GM18951 (cell line): ENCODE data around the gene GABRB3.

Experiments used
- POLR2A ChIP-seq: IDR thresholded peaks from 4 replicates; pipeline ENCODE4 v1.6.1; 2011; ENCODE audit warnings: mild to moderate bottlenecking; ENCODE audit not compliant: insufficient read length, insufficient read depth; ENCODE audit errors: extremely low read depth
- in situ Hi-C: fragments of 300-500 bp; cut with MboI; formaldehyde crosslinking; loops from one replicate; pipeline ENCODE4 v1.12.0; 2022; ENCODE audit warnings: low sequenced_read_pairs, mixed read lengths, inconsistent platforms; ENCODE audit not compliant: unreplicated experiment

Gene GABRB3

DNA sequence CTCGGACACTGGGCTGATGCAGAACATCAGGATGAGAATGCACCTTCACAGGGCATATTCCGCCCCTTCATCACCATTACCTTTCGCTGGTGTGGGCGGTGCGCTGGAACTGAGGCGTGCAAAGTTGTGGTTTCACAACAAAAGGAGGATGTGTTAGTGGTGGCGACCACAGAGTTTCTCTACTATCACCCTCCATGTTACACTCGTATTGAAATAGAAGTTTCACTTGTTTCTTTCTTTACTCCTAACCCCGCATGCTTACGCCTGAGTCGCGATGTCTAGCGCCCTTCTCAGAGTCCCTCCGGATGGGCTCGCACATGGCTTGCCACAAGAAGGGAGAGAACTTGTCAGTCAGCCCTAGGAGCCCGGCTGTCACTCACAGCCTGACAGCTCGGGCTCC, 148.7 kb downstream of the GABRB3 start:
- TF ChIP-seq POLR2A = no peak
- in situ Hi-C loops = no loop called here

DNA sequence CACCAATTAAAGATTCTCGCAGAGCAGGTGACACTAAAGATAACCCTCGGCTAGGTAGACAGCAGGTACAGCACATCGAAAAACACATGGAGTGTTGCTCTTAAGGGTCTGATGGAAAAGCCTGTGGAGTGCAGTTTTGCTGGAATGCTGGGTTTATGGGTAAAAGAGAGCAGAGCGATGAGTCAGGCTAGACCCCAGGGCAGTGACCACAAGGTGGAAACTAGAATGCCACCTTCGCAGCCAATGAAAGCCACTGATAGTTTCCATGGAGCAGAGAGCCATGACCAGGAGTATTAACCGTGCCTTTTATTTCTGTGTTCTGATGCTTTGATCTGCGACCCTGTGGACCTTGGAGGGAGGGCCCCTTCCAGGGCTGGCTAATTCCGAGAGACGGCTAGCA, 149.8 kb downstream of the GABRB3 start:
- TF ChIP-seq POLR2A = no peak

DNA sequence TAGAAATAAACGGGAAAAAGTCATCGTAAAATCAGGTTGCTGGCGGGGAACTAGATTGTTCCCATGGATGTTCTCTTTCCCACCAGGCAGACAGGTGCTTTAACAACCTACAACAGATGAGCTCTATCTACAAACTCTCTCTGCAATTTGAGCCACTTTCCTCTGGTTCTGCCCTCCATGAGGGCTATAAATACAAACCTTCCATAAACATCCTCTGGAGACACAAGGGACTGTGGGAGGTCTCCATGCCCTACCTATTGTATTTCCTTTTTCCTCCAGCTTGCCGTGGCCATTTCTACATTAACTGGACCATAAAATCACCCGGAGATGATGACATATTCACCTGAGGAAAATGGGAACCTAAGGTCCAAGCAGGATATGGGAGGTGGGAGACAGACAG, 151.1 kb downstream of the GABRB3 start:
- in situ Hi-C loops = no loop called here
- no peak for TF ChIP-seq POLR2A

More for the DNA sequence above, 149.8 kb downstream of the GABRB3 start:
- in situ Hi-C loops = no loop called here

DNA sequence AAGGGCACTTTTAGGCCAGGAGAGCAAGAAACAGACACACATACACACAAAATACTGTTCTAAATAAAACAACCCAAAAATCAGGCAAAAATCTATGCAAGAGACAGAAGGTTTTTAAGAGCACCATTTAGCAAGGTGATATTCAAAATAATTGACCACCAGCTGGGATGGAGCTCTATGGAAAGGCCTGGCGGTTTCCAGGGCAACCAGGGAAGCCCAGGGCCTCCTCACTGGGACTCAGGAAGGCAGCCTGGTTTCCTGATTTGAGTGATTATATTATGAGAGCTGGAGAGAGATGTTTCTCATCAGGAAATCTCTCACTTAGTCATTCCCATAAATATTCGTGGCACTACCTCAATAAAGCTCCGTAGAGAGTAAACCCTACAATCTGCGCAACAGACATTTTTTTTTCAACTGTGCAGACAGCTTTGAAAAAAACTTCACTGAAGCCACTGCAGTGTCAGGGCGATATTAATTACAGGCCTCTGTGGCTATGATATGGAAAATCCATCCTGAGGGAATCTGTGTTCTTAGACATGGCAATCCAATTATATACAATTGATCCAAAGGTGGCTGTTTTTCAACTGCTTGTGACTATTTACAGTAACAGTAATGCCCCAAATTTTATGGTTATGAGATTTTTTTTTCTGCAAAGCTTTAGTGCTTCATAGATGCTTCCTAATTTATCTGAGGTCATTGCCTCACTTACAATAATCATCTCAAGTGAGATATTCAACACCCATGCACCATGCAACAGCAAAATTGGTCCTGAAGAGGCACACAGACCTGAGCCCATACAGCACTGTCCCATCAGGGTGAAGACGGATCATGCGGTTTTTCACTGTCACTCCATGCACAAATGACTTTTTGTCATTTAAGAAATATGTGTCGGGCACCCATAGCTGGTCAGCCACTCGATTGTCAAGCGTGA, 152.1 kb downstream of the GABRB3 start:
- in situ Hi-C loops = no loop called here
- TF ChIP-seq POLR2A = no peak

DNA sequence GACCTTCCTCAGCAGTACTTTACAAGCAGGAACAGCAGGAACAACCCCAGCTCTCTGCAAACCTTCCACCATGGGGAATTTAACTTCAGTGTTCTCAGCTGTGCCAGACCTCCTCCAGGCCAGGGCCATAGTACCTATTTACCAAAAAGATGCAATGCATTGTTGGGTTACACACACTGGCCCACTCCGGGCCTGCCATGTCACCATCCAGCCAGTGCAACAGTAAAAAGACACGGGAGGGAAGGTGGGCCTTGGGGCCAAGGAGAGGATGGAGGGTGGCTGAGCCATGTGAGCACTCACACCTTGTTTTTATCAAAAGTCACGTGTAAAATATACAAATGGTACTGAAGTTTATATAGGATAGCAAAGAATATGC, 157.0 kb downstream of the GABRB3 start:
- in situ Hi-C loops = no loop called here
- no peak for TF ChIP-seq POLR2A

DNA sequence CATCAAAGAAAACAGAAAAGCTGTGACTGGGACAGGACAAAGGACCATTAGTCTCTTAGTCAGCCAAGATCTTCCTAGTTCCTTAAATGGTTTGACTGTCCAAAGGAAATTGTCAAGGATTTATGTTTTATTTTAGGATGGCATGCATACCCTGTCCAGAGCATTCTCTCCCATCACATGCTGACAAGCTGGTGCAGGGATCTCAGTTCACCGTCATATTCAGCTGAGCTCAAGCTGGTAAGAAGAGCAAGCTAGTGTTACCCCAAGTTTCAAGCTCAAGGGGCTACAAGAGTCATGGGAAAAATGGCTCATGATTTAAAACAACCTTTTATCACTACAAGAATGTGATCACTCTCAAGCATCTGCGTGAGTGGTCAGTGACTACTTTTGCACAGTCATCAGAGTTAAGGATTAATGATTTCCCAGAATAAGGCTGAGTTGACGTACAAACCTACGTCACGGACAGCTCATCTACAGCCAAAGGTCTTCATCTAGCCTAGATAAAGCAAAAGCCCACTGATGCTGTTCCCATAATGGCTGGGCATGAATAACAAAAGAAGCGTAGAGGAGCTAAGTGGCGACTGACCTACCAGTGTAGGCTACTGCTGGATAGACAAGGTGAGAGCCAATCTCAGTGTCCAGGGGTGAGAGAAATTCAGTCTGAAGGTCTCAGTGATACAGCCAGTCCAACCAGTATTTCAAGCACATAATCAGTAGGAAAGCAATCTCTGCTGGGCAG, 157.5 kb downstream of the GABRB3 start:
- TF ChIP-seq POLR2A = no peak
- in situ Hi-C loops = no loop called here

DNA sequence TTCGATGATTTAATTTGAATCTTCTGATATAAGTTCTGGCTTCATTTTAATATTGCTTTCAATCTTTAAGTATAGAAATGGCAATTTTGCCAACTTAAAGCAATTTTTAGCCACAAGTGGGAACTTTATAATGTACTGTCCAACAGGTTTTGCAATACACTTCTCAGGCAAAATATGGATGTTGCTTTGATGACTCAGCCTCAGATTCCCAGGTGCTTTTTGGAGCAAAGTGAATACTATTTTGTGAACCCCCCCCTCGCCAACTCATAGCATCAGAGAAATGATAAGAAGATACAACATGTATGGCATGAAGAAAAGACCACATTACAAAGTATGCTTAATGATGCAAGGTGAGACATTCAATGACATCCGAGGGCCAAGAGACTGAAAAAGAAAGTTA, 158.1 kb downstream of the GABRB3 start:
- in situ Hi-C loops = no loop called here

DNA sequence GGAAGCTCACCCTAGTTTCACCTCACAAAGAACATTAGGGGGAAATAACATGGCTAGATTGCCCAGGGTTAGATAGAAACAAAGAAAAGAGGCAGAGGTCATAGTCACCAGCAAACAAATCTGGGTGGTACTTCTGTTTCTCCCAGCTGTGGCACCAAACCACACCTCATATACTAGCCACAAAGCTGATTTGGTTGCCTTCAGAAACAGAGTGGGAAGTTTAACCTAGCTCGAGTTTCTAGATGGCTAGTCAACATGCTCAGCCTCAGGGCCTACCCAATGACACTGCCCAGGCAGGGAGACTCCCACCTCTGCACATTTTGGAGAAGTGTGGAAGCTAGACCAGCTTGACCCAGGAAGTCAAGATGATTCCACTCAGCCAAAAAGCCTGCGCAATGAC, 174.2 kb downstream of the GABRB3 start:
- no peak for TF ChIP-seq POLR2A
- in situ Hi-C loops = no loop called here

More for the DNA sequence above, 158.1 kb downstream of the GABRB3 start:
- no peak for TF ChIP-seq POLR2A

DNA sequence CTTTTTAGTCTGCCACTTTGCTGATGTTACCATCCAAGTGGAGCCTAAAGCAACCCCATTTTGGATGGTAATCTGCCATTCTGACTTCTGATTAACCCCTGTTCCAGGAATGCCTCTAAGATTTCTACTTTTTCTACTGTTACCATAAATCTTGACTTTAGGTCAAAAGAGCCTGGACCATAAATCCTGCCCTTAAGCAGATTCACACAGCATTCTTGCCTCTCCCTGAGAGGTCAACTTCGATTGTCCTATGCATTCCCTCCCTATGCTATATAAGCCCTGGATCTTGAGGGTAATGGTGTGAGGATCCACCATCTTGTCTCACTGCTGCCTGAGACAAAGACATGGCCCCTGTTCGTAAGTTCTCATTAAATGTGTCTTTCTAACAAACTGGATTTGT, 177.3 kb downstream of the GABRB3 start:
- in situ Hi-C loops = no loop called here
- no peak for TF ChIP-seq POLR2A

DNA sequence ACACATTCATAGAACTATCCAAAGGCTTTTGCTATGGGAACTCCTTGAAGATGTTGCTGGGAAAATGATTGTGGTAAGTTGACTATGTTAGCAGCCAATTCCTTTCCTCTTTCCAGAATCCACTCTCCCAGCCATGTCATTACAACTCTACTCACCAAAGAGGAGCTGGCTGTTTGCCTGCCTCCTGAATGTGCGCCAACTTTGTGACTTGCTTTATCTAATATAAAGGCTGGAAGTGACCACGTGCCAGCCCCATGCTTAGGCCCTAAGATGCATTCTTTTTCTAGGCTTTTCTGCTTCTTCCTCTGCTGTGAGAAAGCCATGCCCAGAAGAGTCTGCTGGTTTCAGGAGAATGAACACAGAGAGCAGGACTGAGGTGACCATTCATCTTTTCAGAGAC, 182.2 kb downstream of the GABRB3 start:
- no peak for TF ChIP-seq POLR2A

DNA sequence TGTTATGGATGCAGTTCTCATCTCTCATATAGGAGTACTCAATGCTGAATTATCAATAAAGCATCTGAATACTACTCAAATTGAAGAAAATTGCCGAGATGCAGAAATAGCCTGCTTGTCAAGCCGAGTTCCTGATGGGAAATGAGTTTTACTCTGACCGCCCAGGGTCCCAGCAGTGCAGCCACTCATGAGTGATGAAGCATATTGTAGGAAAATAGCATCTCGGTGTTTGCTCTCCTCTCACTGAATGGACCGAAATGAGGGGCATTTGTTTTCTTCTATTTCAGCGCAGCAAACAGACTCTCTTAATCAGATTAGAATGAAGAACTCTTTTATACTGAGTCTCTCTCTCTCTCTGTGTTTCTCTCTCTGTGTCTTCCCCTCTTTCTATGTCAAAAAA, 190.0 kb downstream of the GABRB3 start:
- in situ Hi-C loops = no loop called here
- TF ChIP-seq POLR2A = no peak

More for the DNA sequence above, 182.2 kb downstream of the GABRB3 start:
- in situ Hi-C loops = no loop called here

DNA sequence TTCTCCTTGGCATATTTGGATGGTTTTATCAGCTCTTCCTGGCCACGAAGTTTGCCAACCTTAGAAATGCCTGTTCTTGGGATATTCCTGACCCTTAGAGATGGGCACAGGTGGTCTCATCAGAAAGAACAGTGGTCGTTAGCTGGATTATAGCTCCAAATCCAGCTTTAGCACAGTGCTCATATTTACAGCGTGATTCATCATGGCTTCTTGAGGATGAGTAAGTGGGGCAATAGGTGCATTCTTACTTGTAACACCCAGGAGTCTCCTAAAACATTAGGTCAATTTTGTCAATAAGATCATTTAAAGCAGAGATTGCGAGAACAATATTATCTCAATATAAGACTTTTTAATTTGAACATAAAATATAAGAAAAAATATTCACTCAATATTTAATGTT, 191.9 kb downstream of the GABRB3 start:
- TF ChIP-seq POLR2A = no peak
- in situ Hi-C loops = no loop called here

DNA sequence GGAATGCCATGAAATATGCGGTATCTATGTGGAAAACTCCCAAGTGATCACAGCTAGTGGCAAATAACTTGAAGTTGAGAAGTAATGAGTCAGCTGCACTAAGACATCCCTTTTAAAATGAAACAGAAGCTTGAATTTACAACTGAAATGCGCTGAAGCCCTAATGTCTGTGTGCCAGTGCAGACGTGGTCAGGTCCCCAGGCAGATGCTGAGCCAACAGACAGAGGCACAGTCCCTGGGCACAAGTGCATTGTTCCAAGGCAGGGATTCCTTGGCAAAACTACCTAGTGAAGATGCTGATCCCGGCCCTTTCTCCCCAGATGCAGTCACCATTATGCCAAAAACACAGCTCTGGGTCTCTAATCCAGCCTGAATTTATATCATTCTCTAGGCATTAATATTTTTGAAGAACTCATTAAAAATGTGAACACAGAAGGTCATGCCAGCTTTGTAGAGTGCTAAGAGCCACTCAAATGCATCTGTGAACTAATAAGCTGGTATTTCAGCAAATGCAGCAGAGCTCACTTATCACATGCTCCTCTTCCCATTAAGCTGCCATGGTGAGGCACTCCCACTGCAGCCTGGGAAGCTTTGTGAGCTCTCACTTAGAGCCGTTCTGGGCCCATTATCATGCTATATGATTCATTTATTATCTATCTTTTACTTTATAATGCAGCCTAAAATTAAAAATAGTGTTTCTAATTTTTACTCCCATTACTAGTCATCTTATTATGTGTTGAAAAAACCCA, 200.1 kb downstream of the GABRB3 start:
- in situ Hi-C loops = no loop called here
- TF ChIP-seq POLR2A = no peak
